GM12878 (cell line): ENCODE measurements around the gene SINHCAF.

Source experiments
- CHD1 ChIP-seq: IDR thresholded peaks from 2 replicates; pipeline ENCODE4 v1.6.1; 2012; ENCODE audit warnings: low read depth, low read length, improper control_type of control experiment
- EGR1 ChIP-seq, 2 experiments: IDR thresholded peaks; 1 replicate in 1 of 2; 2 replicates in 1 of 2; pipeline ENCODE4 v1.6.1; 2011 to 2012; ENCODE audit warnings: low read depth in 2 of 2, low read length in 2 of 2, borderline replicate concordance in 1 of 2, mild to moderate bottlenecking in 1 of 2, moderate library complexity in 1 of 2
- KDM1A ChIP-seq: fragments of 200-600 bp; sonication (generic); IDR thresholded peaks from 2 replicates; pipeline ENCODE4 v1.6.1; 2016; ENCODE audit warnings: borderline replicate concordance
- POLR2A ChIP-seq: IDR thresholded peaks from 2 replicates; pipeline ENCODE4 v1.6.1; 2011; ENCODE audit warnings: low read depth, mild to moderate bottlenecking, low read length
- RAD21 ChIP-seq: IDR thresholded peaks from 2 replicates; pipeline ENCODE4 v1.6.1; 2011; ENCODE audit warnings: mild to moderate bottlenecking, low read depth, low read length, moderate library complexity; ENCODE audit not compliant: insufficient read depth
- TCF12 ChIP-seq: IDR thresholded peaks from 2 replicates; pipeline ENCODE4 v1.6.1; 2011; ENCODE audit warnings: low read depth, mild to moderate bottlenecking, low read length
- ZZZ3 ChIP-seq: IDR thresholded peaks from 2 replicates; pipeline ENCODE4 v1.6.1; 2011; ENCODE audit warnings: low read depth; ENCODE audit not compliant: control insufficient read depth, insufficient read length
- TF ChIP-seq, protein P1 (sequence below), 3 experiments: IDR thresholded peaks in 2 of 3; conservative IDR thresholded peaks in 1 of 3; 2 replicates each; pipeline ENCODE4 v1.5.1; 2011; ENCODE audit warnings: low read depth in 3 of 3, low read length in 3 of 3, mild to moderate bottlenecking in 3 of 3, control low read depth in 2 of 3, moderate library complexity in 2 of 3, inconsistent platforms in 1 of 3, mixed read lengths in 1 of 3; ENCODE audit not compliant: control insufficient read depth in 2 of 3, insufficient read depth in 1 of 3; ENCODE audit errors: extremely low read depth in 1 of 3

DNA sequence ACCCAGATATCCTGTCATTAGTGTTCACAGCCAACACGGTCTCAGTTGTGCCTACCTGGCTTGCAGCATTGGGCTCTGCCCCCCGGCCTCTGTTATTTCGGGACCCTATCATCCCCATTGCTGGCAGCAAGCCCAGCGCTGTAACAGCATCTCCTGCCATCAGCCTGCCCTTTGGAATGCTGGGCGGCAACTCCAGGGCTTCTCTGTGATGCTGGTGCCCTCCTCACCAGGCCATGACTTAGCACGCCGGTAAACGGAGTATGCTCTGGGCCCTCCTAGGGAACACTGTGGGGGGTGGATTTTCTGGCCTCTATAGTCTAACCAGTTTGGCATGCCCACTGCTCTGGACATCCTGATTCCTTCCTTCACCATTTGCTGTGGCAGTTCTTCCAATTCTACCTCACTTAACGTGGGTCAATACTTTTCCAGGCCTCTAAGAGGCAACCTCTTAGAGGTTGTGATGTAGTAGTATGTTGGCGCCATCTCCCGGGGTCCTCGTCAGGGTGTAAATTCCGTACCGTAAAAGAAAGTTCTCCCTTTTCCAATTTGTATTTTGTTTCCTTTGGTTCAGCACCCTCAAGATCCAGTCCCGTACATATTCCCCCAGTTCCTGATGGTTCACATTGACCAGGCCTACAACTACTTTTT lies 80.0 kb downstream of the SINHCAF start:
- TF ChIP-seq KDM1A (no peak), TCF12 (no peak), EGR1 (IDR thresholded peaks at IDR 0.05; ENCODE audit: borderline replicate concordance in 1 of 2, low read depth in 2 of 2, low read length in 2 of 2) (no peak), RAD21 (no peak), ZZZ3 (no peak), POLR2A (no peak), CHD1 (no peak)
- TF ChIP-seq, protein P1, sequence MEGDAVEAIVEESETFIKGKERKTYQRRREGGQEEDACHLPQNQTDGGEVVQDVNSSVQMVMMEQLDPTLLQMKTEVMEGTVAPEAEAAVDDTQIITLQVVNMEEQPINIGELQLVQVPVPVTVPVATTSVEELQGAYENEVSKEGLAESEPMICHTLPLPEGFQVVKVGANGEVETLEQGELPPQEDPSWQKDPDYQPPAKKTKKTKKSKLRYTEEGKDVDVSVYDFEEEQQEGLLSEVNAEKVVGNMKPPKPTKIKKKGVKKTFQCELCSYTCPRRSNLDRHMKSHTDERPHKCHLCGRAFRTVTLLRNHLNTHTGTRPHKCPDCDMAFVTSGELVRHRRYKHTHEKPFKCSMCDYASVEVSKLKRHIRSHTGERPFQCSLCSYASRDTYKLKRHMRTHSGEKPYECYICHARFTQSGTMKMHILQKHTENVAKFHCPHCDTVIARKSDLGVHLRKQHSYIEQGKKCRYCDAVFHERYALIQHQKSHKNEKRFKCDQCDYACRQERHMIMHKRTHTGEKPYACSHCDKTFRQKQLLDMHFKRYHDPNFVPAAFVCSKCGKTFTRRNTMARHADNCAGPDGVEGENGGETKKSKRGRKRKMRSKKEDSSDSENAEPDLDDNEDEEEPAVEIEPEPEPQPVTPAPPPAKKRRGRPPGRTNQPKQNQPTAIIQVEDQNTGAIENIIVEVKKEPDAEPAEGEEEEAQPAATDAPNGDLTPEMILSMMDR (IDR thresholded peaks at IDR 0.05 in 2 of 3, conservative IDR thresholded peaks at IDR 0.05 in 1 of 3; ENCODE audit: control insufficient read depth in 2 of 3, extremely low read depth in 1 of 3, insufficient read depth in 1 of 3, low read depth in 3 of 3, low read length in 3 of 3) = peak in 2 of 3 experiments; percentile 22 to 32; a peak in 3 of 6 replicates
